ENCODE measurements around the gene GRID2. TPM values are rescaled to one million over a fixed set of nuclear protein-coding genes. Genes with fewer than 3 reads are reported as not detected.

Gene GRID2
- polyA plus RNA-seq, 1 donor from 2014 or later, result 14.9 TPM

DNA sequence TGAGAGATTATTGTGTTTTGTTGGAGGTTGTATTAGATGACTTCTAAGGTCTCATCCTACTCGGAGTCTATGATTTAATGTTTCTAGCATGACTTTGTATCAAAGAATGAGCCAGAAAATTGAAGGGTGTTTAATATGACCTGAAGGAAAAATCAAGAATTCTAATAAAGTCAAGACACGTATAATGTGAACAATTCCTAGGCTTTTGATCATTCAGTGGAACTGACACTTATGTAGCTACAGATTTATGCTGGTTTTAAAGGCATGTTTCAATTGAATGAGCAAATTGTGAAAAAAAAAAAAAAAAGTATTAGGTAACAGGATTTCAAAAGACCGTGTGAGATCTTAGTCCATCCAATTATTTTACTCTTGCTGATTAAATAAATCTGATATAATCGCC lies 64.9 kb downstream of the GRID2 start:
- Histone ChIP-seq H3K4me3 (ENCODE audit: low read length) (no peak overlapping the region), H3K36me3 (ENCODE audit: insufficient read depth, low read length) (no peaks in the 10 kb centered on the region)

DNA sequence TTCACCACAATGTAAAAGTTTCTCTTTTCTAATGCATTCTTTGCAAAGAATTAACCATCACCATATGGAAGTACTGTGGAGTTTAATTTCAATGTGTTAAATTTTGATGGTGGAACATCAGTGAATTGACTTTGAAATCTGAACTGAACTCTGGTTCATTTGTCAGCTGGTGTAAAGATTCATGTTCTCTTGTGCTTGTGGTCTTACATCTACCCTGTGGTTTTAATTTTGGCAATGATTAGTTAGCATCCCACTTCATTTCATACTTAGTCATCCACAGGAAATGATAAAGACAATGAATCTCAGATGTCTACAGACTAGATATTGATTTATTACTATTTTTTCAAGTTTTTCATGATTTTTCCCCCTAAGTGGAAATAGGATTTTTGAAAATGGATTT lies 77.8 kb downstream of the GRID2 start:
- Histone ChIP-seq H3K4me2 (ENCODE audit: low read length) (no peak overlapping the region), H3K9ac (ENCODE audit: low read length) (no peak overlapping the region), H3K27me3 (ENCODE audit: insufficient read depth, low read depth, low read length) (no peaks in the 10 kb centered on the region), H3F3A (ENCODE audit: insufficient read depth, low read length, poor library complexity, severe bottlenecking) (no peaks in the 10 kb centered on the region), H3K4me3 (ENCODE audit: low read length) (no peak overlapping the region), H4K20me1 (ENCODE audit: insufficient read depth) (no peaks in the 10 kb centered on the region), H3K9me2 (ENCODE audit: insufficient read depth, low read length) (no peaks in the 10 kb centered on the region), H3K9me3 (ENCODE audit: low read length) (no peaks in the 10 kb centered on the region), H2AFZ (ENCODE audit: low read depth, low read length) (no peak overlapping the region), H3K27ac (ENCODE audit: low read length) (no peak overlapping the region), H3K79me2 (replicated peaks; ENCODE audit: insufficient read depth, low read length) (no peaks in the 10 kb centered on the region), H3K36me3 (ENCODE audit: insufficient read depth, low read length) (no peaks in the 10 kb centered on the region)
- TF ChIP-seq EZH2 (IDR thresholded peaks at IDR 0.05; ENCODE audit: borderline replicate concordance, insufficient read depth, low read length, poor library complexity, severe bottlenecking), result no peak
- TF ChIP-seq POLR2AphosphoS5 (IDR thresholded peaks at IDR 0.05), result no peak
- no peak for TF ChIP-seq REST (IDR thresholded peaks at IDR 0.05; ENCODE audit: borderline replicate concordance)
- TF ChIP-seq SMC3 (conservative IDR thresholded peaks at IDR 0.05; ENCODE audit: poor library complexity), result no peak
- no peak for TF ChIP-seq MXI1 (conservative IDR thresholded peaks at IDR 0.05; ENCODE audit: poor library complexity, severe bottlenecking)
- TF ChIP-seq, protein P1, sequence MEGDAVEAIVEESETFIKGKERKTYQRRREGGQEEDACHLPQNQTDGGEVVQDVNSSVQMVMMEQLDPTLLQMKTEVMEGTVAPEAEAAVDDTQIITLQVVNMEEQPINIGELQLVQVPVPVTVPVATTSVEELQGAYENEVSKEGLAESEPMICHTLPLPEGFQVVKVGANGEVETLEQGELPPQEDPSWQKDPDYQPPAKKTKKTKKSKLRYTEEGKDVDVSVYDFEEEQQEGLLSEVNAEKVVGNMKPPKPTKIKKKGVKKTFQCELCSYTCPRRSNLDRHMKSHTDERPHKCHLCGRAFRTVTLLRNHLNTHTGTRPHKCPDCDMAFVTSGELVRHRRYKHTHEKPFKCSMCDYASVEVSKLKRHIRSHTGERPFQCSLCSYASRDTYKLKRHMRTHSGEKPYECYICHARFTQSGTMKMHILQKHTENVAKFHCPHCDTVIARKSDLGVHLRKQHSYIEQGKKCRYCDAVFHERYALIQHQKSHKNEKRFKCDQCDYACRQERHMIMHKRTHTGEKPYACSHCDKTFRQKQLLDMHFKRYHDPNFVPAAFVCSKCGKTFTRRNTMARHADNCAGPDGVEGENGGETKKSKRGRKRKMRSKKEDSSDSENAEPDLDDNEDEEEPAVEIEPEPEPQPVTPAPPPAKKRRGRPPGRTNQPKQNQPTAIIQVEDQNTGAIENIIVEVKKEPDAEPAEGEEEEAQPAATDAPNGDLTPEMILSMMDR (IDR thresholded peaks at IDR 0.05; ENCODE audit: poor library complexity, severe bottlenecking), result no peak
- no peak for TF ChIP-seq RAD21 (conservative IDR thresholded peaks at IDR 0.05)
- TF ChIP-seq EP300 (conservative IDR thresholded peaks at IDR 0.05; ENCODE audit: poor library complexity, severe bottlenecking), result no peak

More for the DNA sequence above, 64.9 kb downstream of the GRID2 start:
- H4K20me1 ChIP-seq (ENCODE audit: insufficient read depth), result no peaks in the 10 kb centered on the region
- H3K27me3 ChIP-seq (ENCODE audit: insufficient read depth, low read depth, low read length), result no peaks in the 10 kb centered on the region
- no peaks in the 10 kb centered on the region for H3K9me2 ChIP-seq (ENCODE audit: insufficient read depth, low read length)
- no peaks in the 10 kb centered on the region for H3K79me2 ChIP-seq (replicated peaks; ENCODE audit: insufficient read depth, low read length)
- H3F3A ChIP-seq (ENCODE audit: insufficient read depth, low read length, poor library complexity, severe bottlenecking), result no peaks in the 10 kb centered on the region
- no peak overlapping the region for H3K9ac ChIP-seq (ENCODE audit: low read length)
- TF ChIP-seq TAF1 (IDR thresholded peaks at IDR 0.05; ENCODE audit: low read depth) (no peak), POLR2AphosphoS5 (IDR thresholded peaks at IDR 0.05) (no peak), SMC3 (conservative IDR thresholded peaks at IDR 0.05; ENCODE audit: poor library complexity) (no peak), EP300 (conservative IDR thresholded peaks at IDR 0.05; ENCODE audit: poor library complexity, severe bottlenecking) (no peak), RAD21 (conservative IDR thresholded peaks at IDR 0.05) (no peak), MXI1 (conservative IDR thresholded peaks at IDR 0.05; ENCODE audit: poor library complexity, severe bottlenecking) (no peak), EZH2 (IDR thresholded peaks at IDR 0.05; ENCODE audit: borderline replicate concordance, insufficient read depth, low read length, poor library complexity, severe bottlenecking) (no peak), REST (IDR thresholded peaks at IDR 0.05; ENCODE audit: borderline replicate concordance) (no peak)
- TF ChIP-seq, protein P1 (IDR thresholded peaks at IDR 0.05; ENCODE audit: poor library complexity, severe bottlenecking), result no peak
- no peak overlapping the region for H2AFZ ChIP-seq (ENCODE audit: low read depth, low read length)
- no peaks in the 10 kb centered on the region for H3K9me3 ChIP-seq (ENCODE audit: low read length)
- no peak overlapping the region for H3K27ac ChIP-seq (ENCODE audit: low read length)
- no peak overlapping the region for H3K4me2 ChIP-seq (ENCODE audit: low read length)

Measured in neural cell (in vitro differentiated cells).